Activated B cell treated with CpG ODN at 0.5 μM for 24 hours (primary cell): ENCODE results near the gene MMP19. TPM values are rescaled to one million over a fixed set of nuclear protein-coding genes. Genes with fewer than 3 reads are reported as not detected.

Experiments used
- ATAC-seq: fragments of 200-7000 bp; cut with Tn5 transposase; one replicate; pipeline ENCODE4 v1.10.0; 2021; ENCODE audit warnings: low read depth, mild to moderate bottlenecking, moderate library complexity
- CTCF ChIA-PET: fragments of 350-600 bp; sonication (Branson Sonifier 250); formaldehyde crosslinking; loops from one replicate; lab custom pipeline; 2021; ENCODE audit warnings: antibody characterized with exemption; lab: Charles Lee
- POLR2A ChIA-PET: fragments of 350-600 bp; sonication (Branson Sonifier 250); formaldehyde crosslinking; loops from one replicate; lab custom pipeline; 2021; ENCODE audit warnings: antibody characterized with exemption; lab: Charles Lee
- DNase-seq: peaks from one replicate; pipeline ENCODE4 v3.0.0; 2022
- H3K27ac Mint-ChIP-seq: one replicate; pipeline ENCODE4 v1.8.0; 2020; ENCODE audit warnings: mixed read lengths
- H3K27me3 Mint-ChIP-seq: one replicate; pipeline ENCODE4 v1.8.0; 2021; ENCODE audit warnings: mixed read lengths
- H3K36me3 Mint-ChIP-seq: one replicate; pipeline ENCODE4 v1.8.0; 2021; ENCODE audit warnings: low read depth, mixed read lengths
- H3K4me1 Mint-ChIP-seq: one replicate; pipeline ENCODE4 v1.8.0; 2021; ENCODE audit warnings: mixed read lengths
- H3K4me3 Mint-ChIP-seq: one replicate; pipeline ENCODE4 v1.8.0; 2020; ENCODE audit warnings: mild to moderate bottlenecking, mixed read lengths
- H3K9me3 Mint-ChIP-seq: one replicate; pipeline ENCODE4 v1.8.0; 2020; ENCODE audit warnings: mixed read lengths
- CTCF ChIP-seq: fragments of 200-600 bp; IDR thresholded peaks from one replicate; pipeline ENCODE4 v1.8.0; 2022; ENCODE audit warnings: antibody characterized with exemption, mild to moderate bottlenecking
- intact Hi-C: fragments of 100-400 bp; cut with micrococcal nuclease; formaldehyde crosslinking; loops from one replicate; pipeline ENCODE4 v1.15.1; 2024
- total RNA-seq: library from RNA; stranded (reverse); gene quantifications from 2 replicates; pipeline ENCODE4 v1.2.3, GENCODE V29; 2022

The MMP19 gene
- total RNA-seq, 1 donor from 2014 or later = 0.31 TPM

DNA sequence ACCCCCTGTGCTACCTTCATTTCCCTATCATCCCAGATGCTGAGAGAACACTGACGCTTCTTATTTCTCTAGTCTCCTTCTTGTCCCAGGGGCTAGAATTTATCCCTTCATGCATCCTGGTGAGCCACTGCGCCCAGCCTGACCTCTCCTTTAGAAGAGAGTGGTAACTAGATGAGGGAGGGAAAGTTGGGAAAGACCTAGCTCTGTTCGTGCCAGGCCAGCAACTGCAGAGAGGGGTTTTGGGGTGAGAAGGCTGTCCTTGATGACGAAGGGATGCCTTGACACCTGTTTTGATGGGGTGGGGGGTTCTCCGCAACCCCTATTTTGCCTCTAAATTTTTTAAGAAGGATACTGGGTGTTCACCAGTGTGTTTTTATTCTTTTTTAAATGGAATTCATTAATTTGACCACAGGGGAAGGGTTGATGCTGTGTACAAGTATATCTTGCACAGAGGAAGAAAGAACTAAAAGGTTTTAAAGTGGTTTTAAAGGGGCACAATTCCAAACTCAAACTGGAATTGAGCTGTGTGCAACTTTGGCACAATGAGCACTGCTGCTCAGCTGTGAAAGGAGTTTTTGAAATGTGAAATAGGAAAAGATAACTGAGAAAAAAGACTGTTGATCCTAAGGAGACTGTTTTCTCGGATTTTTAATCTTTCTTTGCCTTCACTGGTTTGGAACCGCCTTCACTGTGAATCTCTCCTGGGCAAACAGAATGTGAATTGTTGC lies 7.0 kb upstream of the MMP19 start:
- no peak overlapping the region for H3K4me3 Mint-ChIP-seq
- H3K9me3 Mint-ChIP-seq = no peaks in the 10 kb centered on the region
- no peak overlapping the region for H3K27ac Mint-ChIP-seq
- intact Hi-C loops = no loop called here
- CTCF ChIA-PET = no interaction called here
- DNase-seq (no peak), ATAC-seq (no peak)
- peaks cover 23% of the 10 kb centered on the region for H3K27me3 Mint-ChIP-seq
- H3K36me3 Mint-ChIP-seq = no peaks in the 10 kb centered on the region
- POLR2A ChIA-PET = no interaction called here
- no peak for TF ChIP-seq CTCF
- no peaks in the 10 kb centered on the region for H3K4me1 Mint-ChIP-seq

GRCh38 chr12:55847603-55848291 lies 5.0 kb upstream of the MMP19 start:
- Mint-ChIP-seq H3K27me3 (peaks cover 22% of the 10 kb centered on the region), H3K27ac (no peak overlapping the region), H3K4me1 (no peaks in the 10 kb centered on the region), H3K4me3 (no peak overlapping the region), H3K9me3 (no peaks in the 10 kb centered on the region), H3K36me3 (no peaks in the 10 kb centered on the region)
- CTCF ChIA-PET = interaction anchor here (0.6 kb wide), 1 partner anchor 42 kb away, joined by 3 read pairs; no protein-coding TSS in a partner anchor
- TF ChIP-seq CTCF = no peak
- ATAC-seq = no peak
- intact Hi-C loops = no loop called here
- POLR2A ChIA-PET = no interaction called here
- no peak for DNase-seq

GRCh38 chr12:55847033-55847432 lies 4.3 kb upstream of the MMP19 start:
- Mint-ChIP-seq H3K4me1 (no peaks in the 10 kb centered on the region), H3K27me3 (peaks cover 18% of the 10 kb centered on the region), H3K9me3 (no peaks in the 10 kb centered on the region), H3K4me3 (no peak overlapping the region), H3K27ac (no peak overlapping the region), H3K36me3 (no peaks in the 10 kb centered on the region)
- DNase-seq = no peak
- no peak for TF ChIP-seq CTCF
- ATAC-seq = no peak
- ChIA-PET CTCF (no interaction called here), POLR2A (no interaction called here)
- intact Hi-C loops = no loop called here

- ChIA-PET POLR2A (no interaction called here), CTCF (no interaction called here)
- Mint-ChIP-seq H3K36me3 (no peaks in the 10 kb centered on the region), H3K4me1 (no peaks in the 10 kb centered on the region), H3K27ac (no peak overlapping the region), H3K27me3 (peaks cover 20% of the 10 kb centered on the region), H3K9me3 (no peaks in the 10 kb centered on the region), H3K4me3 (no peak overlapping the region)
- no peak for DNase-seq
- TF ChIP-seq CTCF = no peak
- no peak for ATAC-seq
- intact Hi-C loops = no loop called here
Observed at GRCh38 chr12:55845785-55846496, 3.2 kb upstream of the MMP19 start.

- H3K9me3 Mint-ChIP-seq = no peaks in the 10 kb centered on the region
Observed at GRCh38 chr12:55845361-55845760, 2.6 kb upstream of the MMP19 start.

More at GRCh38 chr12:55845361-55845760, 2.6 kb upstream of the MMP19 start:
- POLR2A ChIA-PET = no interaction called here
- intact Hi-C loops = no loop called here
- H3K4me1 Mint-ChIP-seq = no peaks in the 10 kb centered on the region
- H3K4me3 Mint-ChIP-seq = no peak overlapping the region
- CTCF ChIA-PET = no interaction called here
- ATAC-seq = no peak
- no peaks in the 10 kb centered on the region for H3K36me3 Mint-ChIP-seq
- peaks cover 14% of the 10 kb centered on the region for H3K27me3 Mint-ChIP-seq
- H3K27ac Mint-ChIP-seq = no peak overlapping the region
- no peak for TF ChIP-seq CTCF
- no peak for DNase-seq
